PC-9 (cell line): ENCODE data around the gene FNBP1L. TPM values are rescaled to one million over a fixed set of nuclear protein-coding genes. Genes with fewer than 3 reads are reported as not detected.
A peak's percentile ranks its signal among the peaks of the same experiment; 100 is the strongest.
"Not testable (repeated sequence)": the region's sequence is repeated elsewhere in the genome, so short reads cannot be mapped to it uniquely, and the experiment has no call there.

Experiments used
- BruUV-seq: library from RNA; stranded (reverse); fragments of 400-500 nt; replicated peaks from 2 replicates; lab custom pipeline; 2021; lab: Mats Ljungman, UMichigan
- CTCF ChIA-PET: fragments of 300-600 bp; sonication (Branson Sonifier 250); formaldehyde crosslinking; loops from one replicate; lab custom pipeline; 2022; ENCODE audit warnings: antibody characterized with exemption; lab: Charles Lee
- POLR2A ChIA-PET: fragments of 300-600 bp; sonication (Branson Sonifier 250); formaldehyde crosslinking; loops from one replicate; lab custom pipeline; 2022; ENCODE audit warnings: antibody characterized with exemption; ENCODE audit not compliant: unreplicated experiment; lab: Charles Lee
- DNase-seq, 2 experiments: peaks; one replicate each; pipeline versions ENCODE4 v3.0.0 to v3.0.0-alpha.2; 2015 to 2022; ENCODE audit warnings: mixed read lengths in 1 of 2
- H2AFZ ChIP-seq: fragments of 200-600 bp; sonication (generic); 2 replicates; pipeline ENCODE4 v1.8.1; 2017; ENCODE audit warnings: antibody characterized with exemption
- H3F3A ChIP-seq: fragments of 200-600 bp; sonication (generic); 2 replicates; pipeline ENCODE4 v1.8.1; 2017; ENCODE audit warnings: antibody characterized with exemption, mild to moderate bottlenecking, low read depth; ENCODE audit not compliant: insufficient read depth
- H3K27ac ChIP-seq: fragments of 200-600 bp; sonication (generic); 2 replicates; pipeline ENCODE4 v1.6.1; 2016; ENCODE audit warnings: mixed run types
- H3K27me3 ChIP-seq: fragments of 200-600 bp; sonication (generic); 2 replicates; pipeline ENCODE4 v1.6.1; 2016; ENCODE audit warnings: low read depth, mixed run types; ENCODE audit not compliant: insufficient read depth
- H3K36me3 ChIP-seq: fragments of 200-600 bp; sonication (generic); 2 replicates; pipeline ENCODE4 v1.6.1; 2016; ENCODE audit warnings: low read depth, mixed run types
- H3K4me1 ChIP-seq: fragments of 200-600 bp; sonication (generic); replicated peaks from 2 replicates; pipeline ENCODE4 v1.6.1; 2016; ENCODE audit warnings: mixed run types; ENCODE audit not compliant: insufficient read depth
- H3K4me2 ChIP-seq: fragments of 200-600 bp; sonication (generic); 2 replicates; pipeline ENCODE4 v1.6.1; 2017; ENCODE audit warnings: mixed run types
- H3K4me3 ChIP-seq: fragments of 200-600 bp; sonication (generic); 2 replicates; pipeline ENCODE4 v1.6.1; 2016; ENCODE audit warnings: mixed run types
- H3K79me2 ChIP-seq: fragments of 200-600 bp; sonication (generic); 2 replicates; pipeline ENCODE4 v1.6.1; 2017; ENCODE audit warnings: low read depth, mixed run types
- H3K9me2 ChIP-seq: fragments of 200-600 bp; sonication (generic); 2 replicates; pipeline ENCODE4 v1.8.1; 2017; ENCODE audit warnings: mild to moderate bottlenecking; ENCODE audit not compliant: insufficient read depth
- H3K9me3 ChIP-seq: fragments of 200-600 bp; sonication (generic); 2 replicates; pipeline ENCODE4 v1.8.1; 2016; ENCODE audit warnings: low read depth; ENCODE audit not compliant: insufficient read depth
- H4K20me1 ChIP-seq: fragments of 200-600 bp; sonication (generic); 2 replicates; pipeline ENCODE4 v1.8.1; 2017; ENCODE audit not compliant: insufficient read depth
- EZH2 ChIP-seq: fragments of 200-600 bp; sonication (generic); IDR thresholded peaks from 2 replicates; pipeline ENCODE4 v1.8.0; 2017; ENCODE audit warnings: antibody characterized with exemption, low read depth
- intact Hi-C: fragments of 100-400 bp; cut with micrococcal nuclease; formaldehyde crosslinking; loops from one replicate; pipeline ENCODE4 v1.10.0; 2022; ENCODE audit not compliant: unreplicated experiment
- total RNA-seq: library from RNA; stranded (reverse); gene quantifications from 2 replicates; pipeline ENCODE4 v1.2.3, GENCODE V29; 2021
- TF ChIP-seq, protein P1 (sequence below): fragments of 200-600 bp; sonication (generic); conservative IDR thresholded peaks from 2 replicates; pipeline ENCODE4 v1.6.1; 2017; ENCODE audit warnings: mixed run types, antibody characterized with exemption, mild to moderate bottlenecking, moderate library complexity

FNBP1L gene
- total RNA-seq, 1 experiment from 2014 or later, result 34.3 TPM

DNA sequence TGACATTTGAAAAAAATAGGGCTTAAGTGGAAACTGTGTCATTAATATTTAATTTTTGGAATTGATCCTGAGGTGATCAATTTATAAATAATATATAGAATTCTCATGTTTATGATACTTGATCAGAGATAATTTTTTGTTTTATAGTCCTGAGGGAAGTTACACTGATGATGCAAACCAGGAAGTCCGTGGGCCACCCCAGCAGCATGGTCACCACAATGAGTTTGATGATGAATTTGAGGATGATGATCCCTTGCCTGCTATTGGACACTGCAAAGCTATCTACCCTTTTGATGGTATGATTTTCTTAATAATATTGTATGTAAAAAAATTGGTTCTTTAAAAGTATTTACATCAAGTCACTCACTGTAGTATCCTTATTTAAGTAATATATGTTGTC is 101.2 kb downstream of the FNBP1L start:
- Histone ChIP-seq H3F3A (peaks cover 7% of the 10 kb centered on the region), H4K20me1 (no peaks in the 10 kb centered on the region), H3K4me2 (no peak overlapping the region), H3K4me3 (no peak overlapping the region), H3K27me3 (no peaks in the 10 kb centered on the region), H2AFZ (no peak overlapping the region), H3K27ac (no peak overlapping the region), H3K9me3 (no peaks in the 10 kb centered on the region), H3K4me1 (peaks cover 6% of the 10 kb centered on the region), H3K36me3 (peaks cover 26% of the 10 kb centered on the region), H3K79me2 (no peaks in the 10 kb centered on the region), H3K9me2 (no peaks in the 10 kb centered on the region)
- BruUV-seq, result no TSS peak
- ChIA-PET POLR2A (no interaction called here), CTCF (no interaction called here)
- TF ChIP-seq EZH2, result no peak
- TF ChIP-seq, protein P1, sequence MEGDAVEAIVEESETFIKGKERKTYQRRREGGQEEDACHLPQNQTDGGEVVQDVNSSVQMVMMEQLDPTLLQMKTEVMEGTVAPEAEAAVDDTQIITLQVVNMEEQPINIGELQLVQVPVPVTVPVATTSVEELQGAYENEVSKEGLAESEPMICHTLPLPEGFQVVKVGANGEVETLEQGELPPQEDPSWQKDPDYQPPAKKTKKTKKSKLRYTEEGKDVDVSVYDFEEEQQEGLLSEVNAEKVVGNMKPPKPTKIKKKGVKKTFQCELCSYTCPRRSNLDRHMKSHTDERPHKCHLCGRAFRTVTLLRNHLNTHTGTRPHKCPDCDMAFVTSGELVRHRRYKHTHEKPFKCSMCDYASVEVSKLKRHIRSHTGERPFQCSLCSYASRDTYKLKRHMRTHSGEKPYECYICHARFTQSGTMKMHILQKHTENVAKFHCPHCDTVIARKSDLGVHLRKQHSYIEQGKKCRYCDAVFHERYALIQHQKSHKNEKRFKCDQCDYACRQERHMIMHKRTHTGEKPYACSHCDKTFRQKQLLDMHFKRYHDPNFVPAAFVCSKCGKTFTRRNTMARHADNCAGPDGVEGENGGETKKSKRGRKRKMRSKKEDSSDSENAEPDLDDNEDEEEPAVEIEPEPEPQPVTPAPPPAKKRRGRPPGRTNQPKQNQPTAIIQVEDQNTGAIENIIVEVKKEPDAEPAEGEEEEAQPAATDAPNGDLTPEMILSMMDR, result no peak
- intact Hi-C loops, result no loop called here
- no peak for DNase-seq

DNA sequence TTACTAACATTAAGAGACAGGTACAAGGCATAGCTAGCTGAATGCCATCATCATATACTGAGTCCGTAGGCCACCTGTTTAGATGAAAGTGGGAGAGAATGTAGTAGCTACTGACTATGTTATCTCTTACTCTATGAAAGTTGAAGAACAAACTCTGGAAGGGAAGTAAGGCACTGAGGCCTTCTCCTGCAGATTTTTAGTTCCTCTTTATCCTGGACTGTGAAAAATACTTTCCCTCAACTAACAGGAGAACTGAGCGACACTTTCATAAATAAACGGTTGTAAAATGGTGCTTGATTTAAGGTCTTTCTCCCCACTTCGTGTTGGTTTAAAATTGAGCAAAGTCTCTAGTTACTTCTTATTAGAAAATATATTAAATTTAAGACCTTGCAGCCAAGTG is 101.9 kb downstream of the FNBP1L start:
- intact Hi-C loops, result loop anchor here (10.0 kb wide), 1 partner anchor 105 kb away; the partner anchor contains the start of gene FNBP1L
- H3K36me3 ChIP-seq, result peaks cover 21% of the 10 kb centered on the region
- no peak overlapping the region for H3K4me3 ChIP-seq
- H3K27ac ChIP-seq, result no peak overlapping the region
- BruUV-seq, result no TSS peak
- no peak for DNase-seq
- TF ChIP-seq EZH2, result no peak
- TF ChIP-seq, protein P1, result no peak
- ChIA-PET POLR2A (no interaction called here), CTCF (no interaction called here)
- no peaks in the 10 kb centered on the region for H4K20me1 ChIP-seq
- peaks cover 7% of the 10 kb centered on the region for H3F3A ChIP-seq
- no peaks in the 10 kb centered on the region for H3K27me3 ChIP-seq
- no peaks in the 10 kb centered on the region for H3K9me2 ChIP-seq
- no peaks in the 10 kb centered on the region for H3K79me2 ChIP-seq
- no peak overlapping the region for H2AFZ ChIP-seq
- H3K4me1 ChIP-seq, result peaks cover 11% of the 10 kb centered on the region
- no peak overlapping the region for H3K4me2 ChIP-seq
- no peaks in the 10 kb centered on the region for H3K9me3 ChIP-seq

DNA sequence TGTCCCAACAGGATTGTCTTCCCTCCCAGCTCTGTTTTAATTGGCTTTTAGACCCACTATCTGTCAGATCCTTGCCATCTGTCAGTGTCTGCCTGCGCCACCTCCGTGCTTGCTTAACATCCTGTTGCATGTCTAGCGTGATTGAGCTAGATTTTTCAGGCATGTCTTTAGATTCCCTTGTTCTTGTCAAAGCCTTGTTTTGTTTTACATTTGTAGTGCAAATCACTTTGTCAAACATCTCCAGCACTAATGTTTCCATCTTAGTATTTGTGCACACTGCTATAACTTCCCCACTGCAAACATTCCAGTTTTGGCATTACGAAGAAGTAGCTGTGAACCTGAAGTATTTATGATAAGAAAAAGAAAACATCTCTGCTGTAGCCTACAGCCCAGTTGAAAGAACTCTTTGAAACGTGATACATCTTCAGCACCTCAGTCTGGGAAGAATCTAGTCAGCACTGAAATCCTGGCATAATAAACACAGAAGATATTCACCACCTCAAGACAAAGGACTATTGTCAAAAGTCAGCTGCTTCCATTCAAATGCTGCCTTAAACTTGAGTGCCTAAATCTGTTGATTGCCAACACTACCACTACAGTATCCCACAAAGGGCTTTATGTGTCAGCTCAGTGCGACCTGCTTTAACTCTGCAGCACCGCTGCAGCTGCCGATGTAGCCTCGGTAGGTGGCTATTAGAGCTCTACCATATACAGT is 105.0 kb downstream of the FNBP1L start:
- H2AFZ ChIP-seq, result no peak overlapping the region
- BruUV-seq, result no TSS peak
- H3K36me3 ChIP-seq, result peaks cover 5% of the 10 kb centered on the region
- DNase-seq, result no peak
- H3K27ac ChIP-seq, result no peak overlapping the region
- H3K9me2 ChIP-seq, result no peaks in the 10 kb centered on the region
- H3F3A ChIP-seq, result peaks cover 35% of the 10 kb centered on the region
- 0 out of 2 replicates have a peak, but pooled peaks cover under 1% of the 10 kb centered on the region for H4K20me1 ChIP-seq
- TF ChIP-seq EZH2, result no peak
- TF ChIP-seq, protein P1, result no peak
- H3K4me1 ChIP-seq, result peaks cover 11% of the 10 kb centered on the region
- no peak overlapping the region for H3K4me3 ChIP-seq
- no peaks in the 10 kb centered on the region for H3K27me3 ChIP-seq
- CTCF ChIA-PET, result interaction anchor here (0.6 kb wide), 1 partner anchor 11 kb away, joined by 5 read pairs; no protein-coding TSS in a partner anchor
- H3K9me3 ChIP-seq, result no peaks in the 10 kb centered on the region
- intact Hi-C loops, result loop anchor here (10.0 kb wide), 1 partner anchor 108 kb away; the partner anchor contains the start of gene FNBP1L
- H3K79me2 ChIP-seq, result no peaks in the 10 kb centered on the region
- POLR2A ChIA-PET, result no interaction called here
- H3K4me2 ChIP-seq, result no peak overlapping the region

DNA sequence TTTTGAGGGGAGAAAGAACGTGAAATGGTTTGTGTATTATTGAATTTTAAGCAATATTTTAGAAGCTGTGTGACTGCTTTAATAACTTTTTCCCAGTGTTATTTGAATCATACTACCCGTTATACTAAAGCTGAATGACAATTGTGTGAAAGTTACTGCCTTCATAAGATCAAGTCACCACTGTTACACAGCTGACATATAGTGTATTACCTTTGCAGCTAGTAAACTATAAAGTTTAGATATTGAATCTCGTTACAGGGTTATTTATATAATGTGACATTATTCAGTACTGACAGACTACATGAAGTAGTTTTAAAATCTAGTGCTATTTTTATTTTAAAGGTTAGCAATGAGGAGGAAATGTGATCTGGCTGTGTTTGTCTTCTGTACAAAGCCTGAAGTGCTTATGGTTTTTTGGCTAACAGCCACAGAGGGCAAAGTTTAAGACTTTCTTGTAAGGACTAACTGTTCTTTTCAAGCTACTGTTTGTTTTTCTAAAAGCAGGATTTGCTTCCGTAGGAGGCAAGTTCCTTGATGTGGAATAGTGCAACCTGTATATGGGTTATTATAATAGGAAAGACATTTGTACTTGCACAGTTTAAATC is 106.1 kb downstream of the FNBP1L start:
- H3K27ac ChIP-seq, CTCF ChIA-PET, H3K36me3 ChIP-seq, H3K79me2 ChIP-seq, H3K4me2 ChIP-seq, POLR2A ChIA-PET, H3K9me2 ChIP-seq, H3K9me3 ChIP-seq, H3K4me3 ChIP-seq, H3K27me3 ChIP-seq, H2AFZ ChIP-seq, BruUV-seq, H4K20me1 ChIP-seq: not testable (repeated sequence)
- intact Hi-C loops, result loop anchor here (10.0 kb wide), 1 partner anchor 109 kb away; the partner anchor contains the start of gene FNBP1L
- Histone ChIP-seq H3F3A (peaks cover 46% of the 10 kb centered on the region), H3K4me1 (peaks cover 11% of the 10 kb centered on the region)
- peak in 1 of 2 experiments; percentile 61 for DNase-seq
